OCI-LY3 (cell line): ENCODE measurements around the gene PAX2.
"Not testable (repeated sequence)": the region's sequence is repeated elsewhere in the genome, so short reads cannot be mapped to it uniquely, and the experiment has no call there.

ENCODE experiments used
- H2AFZ ChIP-seq: fragments of 200-600, 300-600 bp; shearing (Covaris generic); 2 replicates; pipeline ENCODE4 v1.6.0; 2014; ENCODE audit warnings: antibody characterized with exemption, low read depth, low read length
- H3K27ac ChIP-seq: fragments of 200-600, 300-600 bp; sonication (generic); 2 replicates; pipeline ENCODE4 v1.5.1; 2014; ENCODE audit warnings: mild to moderate bottlenecking, low read length, moderate library complexity, mixed read lengths
- H3K27me3 ChIP-seq: fragments of 200-600, 300-600 bp; sonication (generic); 2 replicates; pipeline ENCODE4 v1.6.1; 2014; ENCODE audit warnings: low read depth, low read length, mixed read lengths
- H3K36me3 ChIP-seq: fragments of 200-600, 300-600 bp; sonication (generic); replicated peaks from 2 replicates; pipeline ENCODE3; 2014; ENCODE audit warnings: low read depth, low read length, mixed read lengths
- H3K4me1 ChIP-seq: fragments of 300-600, 200-600 bp; sonication (generic); 2 replicates; pipeline ENCODE4 v1.6.1; 2014; ENCODE audit warnings: low read length, mixed read lengths
- H3K4me2 ChIP-seq: fragments of 200-600, 300-600 bp; sonication (generic); 2 replicates; pipeline ENCODE4 v1.6.1; 2014; ENCODE audit warnings: low read length, mixed read lengths
- H3K4me3 ChIP-seq: fragments of 300-600, 200-600 bp; sonication (generic); 2 replicates; pipeline ENCODE4 v1.5.1; 2014; ENCODE audit warnings: antibody characterized with exemption, mild to moderate bottlenecking, low read length, moderate library complexity
- H3K79me2 ChIP-seq: fragments of 300-600, 200-600 bp; shearing (Covaris generic); 2 replicates; pipeline ENCODE4 v1.6.1; 2014; ENCODE audit warnings: mild to moderate bottlenecking, low read length, mixed read lengths
- H3K9ac ChIP-seq: fragments of 300-600, 200-600 bp; shearing (Covaris generic); 2 replicates; pipeline ENCODE4 v1.6.0; 2014; ENCODE audit warnings: mild to moderate bottlenecking, low read length, moderate library complexity
- H3K9me3 ChIP-seq: fragments of 200-600, 300-600 bp; shearing (Covaris generic); 2 replicates; pipeline ENCODE4 v1.6.1; 2014; ENCODE audit warnings: low read length, mixed read lengths; ENCODE audit not compliant: insufficient read depth
- H4K20me1 ChIP-seq: fragments of 200-600, 300-600 bp; sonication (generic); 2 replicates; pipeline ENCODE4 v1.6.1; 2016; ENCODE audit warnings: low read length, mixed read lengths; ENCODE audit not compliant: insufficient read depth
- CTCF ChIP-seq: fragments of 200-600, 300-600 bp; sonication (generic); IDR thresholded peaks from 2 replicates; pipeline ENCODE4 v1.5.1; 2014; ENCODE audit warnings: antibody characterized with exemption, low read length, low read depth
- EZH2phosphoT487 ChIP-seq: fragments of 200-600 bp; shearing (Covaris generic); IDR thresholded peaks from 2 replicates; pipeline ENCODE4 v1.6.1; 2018; ENCODE audit warnings: antibody characterized with exemption, mixed run types, low read depth

Gene PAX2

GRCh38 chr10:100744987-100745881, at the start of gene PAX2:
PAX2 (plus strand) TSS chr10:100745582; CDS start chr10:100746261, 679 bp downstream.
- Histone ChIP-seq H3K9ac (no peak within 1 kb of the TSS), H3K79me2 (no peaks in the 10 kb centered on the region), H3K9me3 (no peaks in the 10 kb centered on the region), H3K27me3 (peaks cover 31% of the 10 kb centered on the region), H3K4me2 (peak within 1 kb of the TSS; percentile 70), H3K4me3 (peak within 1 kb of the TSS; percentile 41; the same call in 1 of the 2 replicates), H3K27ac (no peak within 1 kb of the TSS), H2AFZ (no peak within 1 kb of the TSS), H3K36me3 (no peaks in the 10 kb centered on the region), H3K4me1 (peaks cover 31% of the 10 kb centered on the region), H4K20me1 (no peaks in the 10 kb centered on the region)
- no peak for TF ChIP-seq EZH2phosphoT487
- TF ChIP-seq CTCF = no peak

GRCh38 chr10:100696477-100696901, 48.9 kb upstream of the PAX2 start:
- H2AFZ ChIP-seq = no peak overlapping the region
- H3K4me2 ChIP-seq = no peak overlapping the region

GRCh38 chr10:100697070-100697469, 48.3 kb upstream of the PAX2 start:
- H3K9ac ChIP-seq = no peak overlapping the region
- no peaks in the 10 kb centered on the region for H3K36me3 ChIP-seq
- no peaks in the 10 kb centered on the region for H3K9me3 ChIP-seq
- peaks cover 7% of the 10 kb centered on the region for H3K4me1 ChIP-seq
- H2AFZ ChIP-seq = no peak overlapping the region
- H3K4me2 ChIP-seq = no peak overlapping the region
- TF ChIP-seq CTCF = no peak
- TF ChIP-seq EZH2phosphoT487 = no peak
- peaks cover 14% of the 10 kb centered on the region; the same call in 1 of the 2 replicates for H3K27me3 ChIP-seq
- no peaks in the 10 kb centered on the region for H4K20me1 ChIP-seq
- H3K4me3 ChIP-seq = no peak overlapping the region
- H3K79me2 ChIP-seq = no peaks in the 10 kb centered on the region
- H3K27ac ChIP-seq = no peak overlapping the region

More at GRCh38 chr10:100696477-100696901, 48.9 kb upstream of the PAX2 start:
- Histone ChIP-seq H3K9me3 (no peaks in the 10 kb centered on the region), H3K4me3 (no peak overlapping the region), H3K27me3 (peaks cover 14% of the 10 kb centered on the region; the same call in 1 of the 2 replicates), H3K4me1 (peaks cover 7% of the 10 kb centered on the region), H3K36me3 (no peaks in the 10 kb centered on the region), H4K20me1 (no peaks in the 10 kb centered on the region), H3K27ac (no peak overlapping the region), H3K9ac (no peak overlapping the region), H3K79me2 (no peaks in the 10 kb centered on the region)
- TF ChIP-seq EZH2phosphoT487 (no peak), CTCF (no peak)

GRCh38 chr10:100697631-100698030, 47.8 kb upstream of the PAX2 start:
- H3K4me2 ChIP-seq = no peak overlapping the region
- H3K27me3 ChIP-seq = peaks cover 14% of the 10 kb centered on the region; the same call in 1 of the 2 replicates
- no peak overlapping the region for H3K27ac ChIP-seq
- H3K79me2 ChIP-seq = no peaks in the 10 kb centered on the region
- H4K20me1 ChIP-seq = no peaks in the 10 kb centered on the region
- peaks cover 7% of the 10 kb centered on the region for H3K4me1 ChIP-seq
- H3K36me3 ChIP-seq = no peaks in the 10 kb centered on the region
- no peak overlapping the region for H2AFZ ChIP-seq
- TF ChIP-seq EZH2phosphoT487 = no peak
- no peak for TF ChIP-seq CTCF
- H3K4me3 ChIP-seq = no peak overlapping the region
- no peaks in the 10 kb centered on the region for H3K9me3 ChIP-seq
- no peak overlapping the region for H3K9ac ChIP-seq

- H3K36me3 ChIP-seq, H3K79me2 ChIP-seq, H3K4me3 ChIP-seq, H4K20me1 ChIP-seq, H3K4me1 ChIP-seq, H3K4me2 ChIP-seq, H3K27ac ChIP-seq, H2AFZ ChIP-seq, H3K9ac ChIP-seq, H3K9me3 ChIP-seq: not testable (repeated sequence)
- H3K27me3 ChIP-seq = peaks cover 14% of the 10 kb centered on the region; the same call in 1 of the 2 replicates
Observed at GRCh38 chr10:100701704-100702103, 43.7 kb upstream of the PAX2 start.
